ENCODE results near the gene B9D2.
"Not testable (repeated sequence)": the region's sequence is repeated elsewhere in the genome, so short reads cannot be mapped to it uniquely, and the experiment has no call there.

Gene B9D2

DNA sequence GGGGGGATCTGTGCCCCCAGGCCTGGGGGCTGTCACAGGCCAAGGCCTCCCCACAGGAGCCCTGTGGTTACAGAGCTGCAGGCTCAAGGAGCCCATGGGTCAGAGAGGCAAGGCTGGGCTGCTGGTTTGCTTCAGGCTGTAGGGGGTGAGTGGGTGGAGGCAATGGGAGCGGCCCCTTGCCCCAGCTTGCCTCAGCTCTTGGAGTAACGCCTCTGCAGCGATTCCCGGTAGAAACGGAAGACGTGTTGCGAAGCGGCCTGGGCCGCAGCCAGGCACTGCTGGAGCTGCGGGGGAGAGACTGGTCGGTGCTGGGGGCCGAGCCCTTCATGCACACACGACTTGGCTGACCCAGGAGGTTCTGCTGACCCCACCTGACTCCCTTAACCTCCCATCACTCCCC, 22.5 kb upstream of the B9D2 start:
- no peak for DNase-seq

DNA sequence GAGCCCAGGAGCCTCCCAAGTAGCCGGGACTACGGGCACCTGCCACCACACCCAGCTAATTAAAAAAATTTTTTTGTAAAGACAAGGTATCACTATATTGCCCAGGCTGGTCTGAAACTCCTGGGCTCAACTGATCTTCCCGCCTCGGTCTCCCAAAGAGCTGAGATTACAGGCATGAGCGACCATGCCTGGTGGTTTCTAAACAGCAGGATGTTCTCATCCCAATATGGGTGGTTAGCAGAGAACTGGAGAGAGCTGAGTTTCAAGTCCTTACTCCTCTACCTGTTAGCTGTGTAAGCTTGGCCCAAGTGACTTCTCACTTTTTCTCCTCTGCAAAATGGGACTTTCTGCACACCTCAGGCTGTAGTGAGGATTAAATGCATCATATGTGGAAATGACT, 20.4 kb upstream of the B9D2 start:
- no peak for DNase-seq

DNA sequence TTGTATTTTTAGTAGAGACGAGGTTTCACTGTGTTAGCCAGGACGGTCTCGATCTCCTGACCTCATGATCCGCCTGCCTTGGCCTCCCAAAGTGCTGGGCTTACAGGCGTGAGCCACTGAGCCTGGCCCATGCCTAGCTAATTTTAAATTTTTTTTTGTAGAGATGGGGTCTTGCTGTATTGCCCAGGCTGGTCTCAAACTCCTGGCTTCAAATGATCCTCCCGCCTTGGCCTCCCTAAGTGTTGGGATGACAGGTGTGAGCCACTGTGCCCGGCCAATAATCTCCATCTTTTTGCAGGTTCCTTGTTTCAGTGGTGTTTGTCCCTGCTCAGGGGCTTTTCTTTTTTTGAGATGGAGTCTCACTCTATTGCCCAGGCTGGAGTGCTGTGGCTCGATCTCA, 17.6 kb upstream of the B9D2 start:
- DNase-seq, result not testable (repeated sequence)

DNA sequence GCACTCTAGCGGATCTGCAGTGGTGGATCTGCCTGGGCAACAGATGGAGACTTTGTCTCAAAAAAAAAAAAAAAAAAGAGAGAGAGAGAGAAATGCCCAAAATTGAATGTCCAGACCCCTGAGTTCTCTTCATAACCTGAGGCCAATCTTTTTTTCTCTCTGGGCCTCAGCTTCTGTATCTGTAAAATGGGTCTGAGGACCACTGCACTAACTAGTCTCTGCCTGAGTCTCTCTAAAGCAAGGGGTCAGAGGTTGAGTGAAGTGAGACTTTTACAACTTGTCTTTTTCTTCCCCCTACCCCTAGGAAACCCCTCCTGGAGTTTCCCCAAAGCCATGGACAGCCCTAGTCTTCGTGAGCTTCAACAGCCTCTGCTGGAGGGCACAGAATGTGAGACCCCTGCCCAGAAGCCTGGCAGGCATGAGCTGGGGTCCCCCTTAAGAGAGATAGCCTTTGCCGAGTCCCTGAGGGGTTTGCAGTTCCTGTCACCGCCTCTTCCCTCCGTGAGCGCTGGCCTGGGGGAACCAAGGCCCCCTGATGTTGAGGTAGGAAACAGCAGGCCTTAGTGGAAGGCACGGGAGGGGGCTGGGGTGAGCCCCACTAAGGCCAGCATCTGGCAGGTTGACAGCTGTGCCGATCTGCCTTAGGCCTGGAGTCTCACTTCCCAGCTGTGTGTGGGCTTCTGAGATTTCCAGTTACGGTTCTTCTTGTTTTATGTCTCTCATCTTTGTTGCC, 14.2 kb upstream of the B9D2 start:
- DNase-seq, result no peak

DNA sequence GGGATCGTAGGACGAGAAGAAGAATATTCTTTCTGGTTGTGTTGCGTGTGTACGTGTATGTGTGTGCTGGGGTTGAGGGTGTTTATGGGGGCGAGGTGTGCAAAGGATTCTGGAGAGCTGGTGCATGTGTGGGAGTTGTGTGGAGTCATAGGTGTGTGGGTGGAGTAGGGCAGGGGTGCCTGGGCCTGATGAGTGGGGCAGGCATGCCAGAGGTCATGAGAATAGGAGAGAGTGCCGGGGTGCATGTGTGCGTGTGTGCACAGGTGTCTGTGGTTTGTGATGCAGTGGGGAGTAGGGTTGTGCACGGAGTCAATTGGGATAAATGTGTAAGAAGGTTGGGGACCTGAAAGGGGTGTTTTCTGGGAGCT, 13.0 kb upstream of the B9D2 start:
- no peak for DNase-seq

DNA sequence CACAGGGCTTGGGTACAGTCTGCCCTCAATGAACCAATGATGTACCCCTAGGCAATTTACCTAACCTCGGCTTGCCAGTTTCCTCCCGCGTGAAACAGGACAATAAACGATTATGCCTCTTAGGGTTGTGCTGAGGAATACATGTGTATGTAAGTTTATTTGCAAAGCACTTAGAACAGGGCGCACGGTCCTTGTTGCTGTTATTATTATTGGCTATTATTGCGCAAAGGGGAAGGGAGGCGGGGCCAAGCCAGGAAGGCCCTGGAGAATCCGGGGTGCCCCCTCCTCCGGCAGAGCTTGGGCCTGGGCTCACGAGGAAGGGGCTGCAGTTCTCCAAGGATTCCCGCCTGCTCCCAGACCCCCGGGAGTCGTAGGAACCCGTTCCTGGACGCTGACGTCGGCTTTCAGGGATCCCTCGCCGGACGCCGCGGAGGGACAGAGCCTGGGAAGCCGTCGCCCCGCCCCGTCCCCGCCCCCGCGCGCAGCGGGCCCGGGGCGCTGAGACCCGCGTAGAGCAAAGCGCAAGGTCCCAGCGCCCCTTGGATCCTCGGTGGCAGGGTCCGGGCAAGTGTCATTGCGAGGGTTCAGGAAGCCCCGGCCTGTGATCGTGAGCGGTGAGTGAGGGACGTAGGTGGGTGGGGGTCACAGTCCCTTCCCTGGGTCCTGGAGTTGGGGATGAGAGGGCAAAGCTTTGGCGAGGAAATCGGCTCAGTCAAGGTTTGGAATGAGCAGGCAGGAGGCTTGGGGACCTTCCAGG, 12.5 kb upstream of the B9D2 start, which contains the start of gene TMEM91:
Gene TMEM91 (plus strand): TSS at position 293 of the 757 bp plus-strand sequence. CDS start 1,777 bp downstream, outside the sequence.
- no peak for DNase-seq

DNA sequence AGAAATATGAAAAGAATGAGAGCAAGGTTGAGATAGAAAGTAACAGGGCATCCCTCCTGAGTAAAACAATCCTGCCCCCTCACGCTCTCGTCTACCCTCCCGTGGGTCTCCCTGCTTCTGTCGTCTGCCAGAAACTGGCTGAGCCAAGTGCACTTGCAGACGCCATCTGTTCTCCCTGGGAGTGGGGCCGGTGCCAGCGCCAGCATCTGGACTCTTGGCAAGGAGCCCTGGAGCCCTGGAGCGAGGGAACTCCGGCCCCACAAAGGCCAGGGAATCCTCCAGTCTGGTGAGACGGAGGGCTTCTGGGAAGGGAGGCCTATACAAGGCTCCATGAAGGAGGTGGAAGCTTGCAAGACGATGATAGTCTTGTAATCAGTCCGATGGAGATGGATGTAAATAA, 10.0 kb upstream of the B9D2 start:
- no peak for DNase-seq

DNA sequence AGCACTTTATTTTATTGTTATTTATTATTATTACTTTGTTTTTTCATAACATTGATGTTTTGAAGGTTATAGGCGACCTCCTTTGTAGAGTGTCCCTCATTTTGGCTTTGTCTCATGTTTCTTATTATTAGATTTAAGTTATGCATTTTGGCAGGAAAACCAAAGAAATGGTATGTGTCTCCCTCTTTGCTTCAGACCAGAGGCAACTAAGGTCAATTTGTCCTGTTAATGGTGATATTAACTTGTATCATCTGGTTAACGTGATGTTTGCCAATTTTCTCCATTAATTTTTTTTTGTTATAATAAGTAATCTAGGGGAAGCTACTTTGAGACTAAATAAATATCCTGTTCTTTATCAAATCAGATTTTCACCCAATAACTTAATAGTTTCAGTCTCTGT, 8.6 kb upstream of the B9D2 start:
- DNase-seq, result no peak

DNA sequence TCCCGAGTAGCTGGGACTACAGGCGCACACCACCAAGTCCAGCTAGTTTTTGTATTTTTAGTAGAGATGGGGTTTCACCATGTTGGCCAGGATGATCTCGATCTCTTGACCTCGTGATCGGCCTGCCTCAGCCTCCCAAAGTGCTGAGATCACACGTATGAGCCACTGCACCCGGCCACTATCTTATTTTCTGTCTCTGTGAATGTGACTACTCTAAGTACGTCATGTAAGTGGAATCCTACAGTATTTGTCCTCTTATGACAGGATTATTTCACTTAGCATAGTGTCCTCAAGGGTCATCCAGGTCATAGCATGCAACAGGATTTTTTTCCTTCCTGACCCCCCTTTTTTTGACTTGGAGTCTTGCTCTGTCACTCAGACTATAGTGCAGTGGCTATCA, 7.6 kb upstream of the B9D2 start:
- no peak for DNase-seq

DNA sequence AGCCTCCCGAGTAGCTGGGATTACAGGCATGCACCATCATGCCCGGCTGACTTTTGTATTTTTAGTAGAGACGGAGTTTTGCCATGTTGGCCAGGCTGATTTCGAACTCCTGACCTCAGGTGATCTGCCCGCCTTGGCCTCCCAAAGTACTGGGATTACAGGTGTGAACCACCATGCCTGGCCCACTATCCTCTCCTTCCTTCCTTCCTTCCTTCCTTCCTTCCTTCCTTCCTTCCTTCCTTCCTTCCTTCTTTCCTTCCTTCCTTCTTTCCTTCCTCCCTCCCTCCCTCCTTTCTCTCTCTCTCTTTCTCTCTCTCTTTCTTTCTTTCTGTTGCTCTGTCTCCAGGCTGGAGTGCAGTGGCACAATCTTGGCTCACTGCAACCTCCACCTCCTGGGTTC, 7.2 kb upstream of the B9D2 start:
- not testable (repeated sequence) for DNase-seq

DNA sequence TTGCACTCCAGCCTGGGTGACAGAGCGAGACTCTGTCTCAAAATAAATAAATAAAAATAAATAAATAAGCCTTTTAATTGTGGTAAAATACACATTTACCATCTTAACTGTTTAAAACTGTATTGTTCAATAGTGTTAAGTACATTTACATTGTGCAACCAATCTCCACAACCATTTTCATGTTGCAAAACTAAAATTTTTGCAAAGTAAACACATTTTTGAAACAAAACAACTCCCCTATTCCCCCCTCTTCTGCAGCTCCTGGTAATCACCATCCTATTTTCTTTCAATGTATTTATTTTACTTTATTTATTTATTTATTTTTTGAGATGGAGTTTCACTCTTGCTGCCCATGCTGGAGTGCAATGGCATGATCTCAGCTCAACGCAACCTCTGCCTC, 5.8 kb upstream of the B9D2 start:
- DNase-seq, result no peak

DNA sequence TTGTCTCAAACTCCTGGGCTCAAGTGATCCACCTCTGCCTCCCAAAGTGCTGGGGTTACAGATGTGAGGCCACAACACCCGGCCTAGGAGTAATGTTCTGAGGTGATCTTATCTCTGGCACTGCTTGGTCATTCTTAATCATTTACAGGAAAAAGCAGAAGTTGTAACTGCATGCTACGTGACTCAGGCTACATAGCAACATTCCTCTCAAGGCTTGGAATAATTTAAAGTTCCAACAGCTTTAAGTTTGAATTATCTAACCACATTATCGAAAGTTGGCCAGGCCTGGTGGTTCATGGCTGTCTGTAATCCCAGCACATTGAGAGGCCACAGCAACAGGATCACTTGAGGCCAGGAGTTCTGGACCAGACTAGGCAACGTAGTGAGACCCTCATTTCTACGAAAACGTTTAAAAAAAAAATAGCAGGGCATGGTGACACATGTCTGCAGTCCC, 3.9 kb upstream of the B9D2 start:
- peak; percentile 57 to 69 for DNase-seq

DNA sequence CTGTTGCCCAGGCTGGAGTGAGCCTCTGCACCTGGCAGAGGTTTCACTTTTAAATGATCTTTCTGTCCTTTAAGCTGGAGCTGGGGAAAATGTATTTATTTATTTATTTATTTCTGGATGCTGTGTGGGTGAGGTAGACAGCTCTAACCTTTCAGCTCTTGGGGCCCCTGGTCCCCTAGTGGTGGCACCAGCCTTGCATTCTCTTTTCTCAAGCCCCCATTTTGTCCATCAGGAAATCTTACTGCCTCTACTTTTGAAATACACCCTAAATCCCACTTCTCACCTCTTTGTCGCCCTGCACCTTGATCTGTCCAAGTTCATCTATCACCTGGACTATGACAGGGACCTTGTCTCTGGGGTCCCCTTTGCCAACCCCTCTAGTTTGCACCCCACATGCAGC, 2.1 kb upstream of the B9D2 start:
- no peak for DNase-seq

DNA sequence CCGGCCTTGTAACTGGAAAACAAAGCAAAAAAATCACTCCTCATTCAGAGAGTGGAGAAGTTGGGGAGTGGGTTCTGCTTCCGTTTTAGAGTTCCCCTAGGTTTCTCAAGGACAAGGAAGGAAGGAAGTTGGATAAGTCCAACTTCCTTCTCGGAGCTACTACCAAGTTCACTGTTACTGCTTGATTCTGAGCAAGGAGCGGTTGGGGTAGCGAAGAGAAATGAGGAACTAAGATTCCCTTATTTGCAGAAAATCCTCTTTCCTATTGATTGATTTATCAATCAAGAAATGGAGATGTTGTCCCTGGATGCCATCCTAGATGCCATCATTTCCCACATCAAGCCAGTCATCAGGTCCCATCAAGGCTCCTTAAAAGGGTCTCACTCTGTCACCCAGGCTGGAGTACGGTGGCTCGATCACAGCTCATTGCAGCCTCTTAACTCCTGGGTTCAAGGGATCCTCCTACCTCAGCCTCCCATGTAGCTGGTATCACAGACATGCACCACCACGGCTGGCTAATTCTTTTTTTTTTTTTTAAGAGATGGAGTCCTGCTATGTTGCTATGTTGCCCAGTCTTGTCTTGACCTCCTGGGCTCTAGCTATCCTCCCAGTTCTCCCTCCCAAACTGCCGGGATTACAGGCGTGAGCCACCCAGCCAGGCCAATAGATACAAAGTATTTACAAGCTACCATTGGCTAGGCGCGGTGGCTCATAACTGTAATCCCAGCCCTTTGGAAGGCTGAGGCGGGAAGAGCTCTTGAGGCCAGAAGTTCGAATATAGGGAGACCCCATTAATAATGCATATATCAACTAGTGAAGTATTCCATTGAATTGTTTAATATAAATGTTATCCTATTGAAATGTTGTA, 809 bp upstream of the B9D2 start:
- DNase-seq, result peak; percentile 65 to 74

DNA sequence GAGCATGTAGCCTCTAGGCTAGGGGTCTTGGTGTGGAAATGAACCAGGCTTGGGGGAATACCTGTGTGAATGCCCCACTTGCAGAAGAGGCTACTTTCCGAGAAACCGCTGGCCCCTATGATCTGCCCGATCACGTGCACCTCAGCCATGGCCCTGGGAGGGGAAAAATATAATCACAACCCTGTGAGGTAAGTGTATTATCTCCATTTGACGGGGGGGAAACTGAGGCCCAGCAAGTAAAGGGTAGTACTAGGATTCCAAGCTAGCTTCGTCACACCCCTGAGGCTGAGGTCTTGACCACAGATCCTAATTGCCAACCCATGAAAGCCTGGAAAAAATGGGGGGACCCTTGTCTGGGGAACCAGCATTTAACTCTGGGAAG, 587 bp downstream of the B9D2 start:
- DNase-seq, result no peak

DNA sequence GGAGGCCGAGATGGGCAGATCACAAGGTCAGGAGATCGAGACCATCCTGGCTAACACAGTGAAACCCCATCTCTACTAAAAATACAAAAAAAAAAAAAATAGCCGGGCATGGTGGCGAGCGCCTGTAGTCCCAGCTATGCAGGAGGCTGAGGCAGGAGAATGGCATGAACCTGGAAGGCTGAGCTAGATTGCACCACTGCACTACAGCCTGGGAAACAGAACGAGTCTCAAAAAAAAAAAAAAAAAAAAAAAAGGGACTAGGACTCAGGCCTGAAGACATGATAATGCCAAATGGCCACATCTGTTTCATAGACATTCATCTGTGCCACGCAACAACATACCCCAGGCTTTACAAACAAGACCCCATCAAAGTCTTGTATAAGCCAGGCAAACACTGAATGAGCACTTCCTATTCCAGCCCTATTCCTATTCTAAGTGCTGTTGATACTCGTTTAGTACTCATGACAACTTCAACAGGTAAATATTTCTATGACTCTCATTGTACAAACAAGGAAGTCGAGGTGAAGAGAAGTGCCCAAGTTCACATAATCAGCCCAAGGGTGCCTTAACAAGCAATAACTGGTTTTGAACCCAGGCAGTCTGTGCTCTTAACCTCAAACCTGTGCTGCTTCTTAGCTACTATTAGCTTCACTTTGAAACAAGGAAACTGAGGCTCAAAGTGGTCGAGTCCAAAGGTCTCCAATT, 1.7 kb downstream of the B9D2 start:
- DNase-seq, result no peak

DNA sequence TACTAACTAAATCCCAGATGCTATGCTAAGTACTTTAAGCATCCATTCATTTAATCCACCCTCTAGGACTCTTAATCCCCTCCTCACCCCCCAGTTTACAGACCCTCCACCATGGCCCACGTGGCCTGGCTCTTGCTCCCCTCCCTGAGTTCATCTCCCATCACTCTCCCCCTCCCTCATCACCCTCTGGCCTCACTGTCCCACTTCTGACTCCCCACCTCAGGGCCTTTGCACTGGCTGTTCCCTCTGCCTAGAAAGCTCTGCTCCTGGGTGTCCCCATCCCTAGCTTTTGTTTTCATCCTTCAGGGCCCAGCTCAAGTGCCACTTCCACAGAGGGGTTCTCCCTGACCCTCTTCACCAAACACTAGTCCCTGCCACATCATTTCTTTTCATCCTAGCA, 4.2 kb downstream of the B9D2 start:
- DNase-seq, result no peak

DNA sequence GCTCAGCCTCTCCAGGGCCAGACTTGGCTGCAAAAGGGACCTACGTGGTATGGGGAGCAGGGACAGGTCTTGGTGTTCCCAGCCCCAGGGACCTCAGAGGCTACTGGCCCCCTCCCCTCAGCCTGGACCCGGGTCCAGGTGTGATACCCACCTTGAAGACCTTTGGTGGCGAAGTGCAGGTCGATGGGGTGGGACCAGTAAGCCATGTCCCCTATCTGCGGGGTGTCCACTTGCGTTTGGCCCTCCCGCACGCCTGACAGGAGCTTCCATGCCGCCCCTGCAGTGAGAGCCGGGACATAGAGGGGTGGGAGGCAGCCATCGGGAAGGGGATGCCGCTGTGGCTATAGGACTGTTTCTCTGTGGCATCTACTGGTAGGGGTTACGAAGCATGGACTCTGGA, 6.2 kb downstream of the B9D2 start:
- no peak for DNase-seq

DNA sequence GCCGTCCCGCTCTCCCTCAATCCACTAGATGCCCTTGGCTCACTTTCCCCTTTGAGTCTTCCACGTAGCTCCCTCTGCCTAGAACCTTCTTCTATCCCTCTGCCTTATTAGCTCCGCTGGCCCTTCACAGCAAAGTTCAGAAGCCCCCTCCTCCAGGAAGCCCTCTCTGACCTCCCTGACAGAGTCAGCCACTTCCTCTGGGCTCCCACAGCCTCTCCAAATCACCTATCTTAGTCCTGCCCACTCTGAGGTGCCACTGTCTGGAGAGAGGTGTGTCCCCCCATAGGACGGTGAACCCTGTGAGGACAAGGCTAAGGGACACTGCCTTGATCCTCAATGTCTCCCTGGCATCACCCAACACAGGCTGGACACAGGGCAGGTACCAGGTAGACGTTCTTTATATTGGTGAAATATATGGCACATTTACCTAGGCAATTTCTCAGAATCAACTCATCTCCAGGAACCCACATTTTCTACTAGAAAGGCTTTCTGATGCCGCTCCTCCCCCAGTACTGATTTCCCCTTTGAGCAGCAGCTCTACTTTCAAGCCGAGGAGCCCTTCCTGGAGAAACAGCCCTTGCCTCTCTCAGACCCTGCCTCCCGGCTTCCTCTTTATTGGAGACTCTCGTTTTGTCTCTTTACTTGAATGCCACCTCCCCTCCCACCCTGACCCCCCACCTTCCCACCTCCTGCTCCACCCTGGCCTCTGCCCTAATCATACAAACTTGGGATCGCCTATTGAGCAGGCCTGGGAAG, 6.8 kb downstream of the B9D2 start:
- no peak for DNase-seq

DNA sequence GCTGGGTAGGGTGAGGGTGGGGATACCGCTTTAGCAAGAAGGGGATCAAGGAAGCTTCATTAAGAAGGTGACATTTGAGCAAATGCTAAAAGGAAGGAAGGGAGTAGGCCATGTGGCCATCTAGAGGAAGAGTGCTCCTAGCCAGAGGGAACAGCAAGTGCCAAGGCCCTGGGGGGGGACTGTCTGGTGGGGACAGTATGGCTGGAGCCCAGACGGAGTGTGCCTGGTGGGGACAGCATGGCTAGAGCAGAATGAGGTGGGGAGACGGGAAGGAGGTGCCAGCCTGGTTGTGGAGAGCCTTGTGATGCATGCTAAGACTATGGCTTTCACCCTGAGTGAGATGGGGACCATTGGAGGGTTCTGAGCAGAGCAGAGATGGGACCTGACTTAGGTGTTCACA, 8.1 kb downstream of the B9D2 start:
- DNase-seq, result no peak

DNA sequence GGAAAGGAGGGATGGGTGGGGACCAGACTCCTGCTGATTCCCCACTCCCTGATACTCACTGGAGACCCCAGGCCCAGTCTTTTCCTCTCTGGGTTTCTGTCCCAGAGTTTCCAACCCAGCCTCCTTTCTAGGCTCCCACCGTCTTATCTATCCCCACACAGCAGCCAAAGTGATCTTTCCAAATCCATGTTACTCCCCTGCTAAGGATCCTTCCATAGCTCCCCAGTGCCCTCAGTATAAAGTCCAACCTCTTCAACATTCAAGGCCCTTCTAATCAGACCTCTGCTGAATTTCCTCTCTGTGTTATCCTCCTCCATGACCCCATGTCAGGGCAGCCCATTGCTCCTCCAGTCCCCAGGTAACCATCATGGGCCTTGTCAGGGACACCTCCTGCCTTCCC, 8.9 kb downstream of the B9D2 start:
- no peak for DNase-seq

DNA sequence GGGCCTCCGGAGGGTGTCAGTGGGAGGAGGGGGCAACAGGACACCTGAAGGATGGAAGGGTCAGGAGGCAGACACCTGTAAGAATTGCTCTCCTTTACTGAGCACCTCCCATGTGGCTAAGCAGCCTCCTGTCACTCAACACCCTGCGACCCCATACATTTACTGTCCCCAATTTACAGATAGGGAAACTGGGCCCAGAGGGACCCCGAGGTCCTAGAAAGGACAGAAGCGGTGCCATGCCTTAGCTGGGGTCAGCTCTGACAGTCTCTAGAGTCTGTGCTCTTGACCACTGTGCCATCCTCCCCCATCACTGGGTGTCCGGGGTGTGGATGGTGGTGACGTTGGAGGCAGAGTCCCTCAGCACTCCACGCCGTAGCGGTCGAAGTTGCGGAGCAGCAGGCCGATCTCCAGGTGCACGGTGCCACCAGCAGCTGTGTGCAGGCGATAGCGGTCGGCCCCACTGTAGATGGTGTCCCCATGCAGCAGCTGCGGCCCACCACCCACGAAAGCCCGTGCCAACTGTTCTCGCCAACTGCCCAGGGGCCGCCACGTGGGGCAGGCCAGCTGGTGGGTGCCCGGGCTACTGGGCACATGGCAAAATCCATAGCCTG, 9.5 kb downstream of the B9D2 start:
- no peak for DNase-seq

Measured in AML-193 (cell line).